Small intestine (tissue), 7 donors: Measurements from ENCODE around the gene SYT12. TPM values are rescaled to one million over a fixed set of nuclear protein-coding genes. Genes with fewer than 3 reads are reported as not detected.
"Not testable (repeated sequence)": the region's sequence is repeated elsewhere in the genome, so short reads cannot be mapped to it uniquely, and the experiment has no call there.

ENCODE experiments used
- DNase-seq, 2 donors: peaks; one replicate each; pipeline versions ENCODE4 v3.0.0 to v3.0.0-alpha.2; 2013
- FAIRE-seq: peaks from 2 replicates; lab custom pipeline; 2012; peaks lifted over from hg19 to GRCh38; lab: Jason Lieb, UNC
- H3K27ac ChIP-seq, 3 donors: one replicate each; pipeline ENCODE4 v1.5.1; 2013; ENCODE audit warnings: low read length in 2 of 3, mild to moderate bottlenecking in 2 of 3, control low read depth in 1 of 3, inconsistent platforms in 1 of 3, low read depth in 1 of 3, moderate library complexity in 1 of 3
- H3K27me3 ChIP-seq, 3 donors: one replicate each; pipeline ENCODE4 v1.6.1; 2013; ENCODE audit warnings: low read length in 3 of 3, inconsistent platforms in 1 of 3; ENCODE audit not compliant: control insufficient read depth in 3 of 3, insufficient read depth in 3 of 3
- H3K36me3 ChIP-seq, 3 donors: one replicate each; pipeline ENCODE4 v1.6.1; 2013; ENCODE audit warnings: low read length in 3 of 3, inconsistent platforms in 1 of 3, low read depth in 1 of 3, mild to moderate bottlenecking in 1 of 3, moderate library complexity in 1 of 3; ENCODE audit not compliant: control insufficient read depth in 3 of 3, insufficient read depth in 2 of 3
- H3K4me1 ChIP-seq, 3 donors: one replicate each; pipeline ENCODE4 v1.6.1; 2013; ENCODE audit warnings: low read length in 2 of 3, inconsistent platforms in 1 of 3, low read depth in 1 of 3, mild to moderate bottlenecking in 1 of 3, moderate library complexity in 1 of 3; ENCODE audit not compliant: control insufficient read depth in 3 of 3, insufficient read depth in 2 of 3
- H3K4me3 ChIP-seq, 3 donors: one replicate each; pipeline ENCODE4 v1.5.1; 2013; ENCODE audit warnings: low read length in 3 of 3, control low read depth in 1 of 3, inconsistent platforms in 1 of 3, low read depth in 1 of 3, mild to moderate bottlenecking in 1 of 3, moderate library complexity in 1 of 3
- H3K9me3 ChIP-seq, 2 donors: one replicate each; pipeline ENCODE4 v1.6.1; 2013; ENCODE audit warnings: low read depth in 1 of 2, low read length in 1 of 2; ENCODE audit not compliant: control insufficient read depth in 2 of 2, insufficient read depth in 1 of 2
- WGBS, 3 donors: extraction: QIAGEN DNeasy Blood & Tissue Kit; methylation state at CpG; one replicate each; pipeline ENCODE4 v1.1.7; 2013; 5-methylcytosine and 5-hydroxymethylcytosine counted together
- polyA plus RNA-seq, 4 donors: library from polyadenylated mRNA; stranded (reverse) in 3 of 4; unstranded in 1 of 4; fragments of 200-250 nt in 3 of 4; fragments of 120-200 nt in 1 of 4; gene quantifications; one replicate each; pipeline versions ENCODE4 v1.2.1 to v1.2.3, GENCODE V29; 2013
- donor health status: healthy with polysubstance abuse.
- donor health status: control.
- donor health status: control.
- donor health status: Bipolar disorder and iron deficiency.
- donor health status: healthy.

The SYT12 gene
- polyA plus RNA-seq, 4 donors: 0.01 to 3.1 (median 0.25) TPM

DNA sequence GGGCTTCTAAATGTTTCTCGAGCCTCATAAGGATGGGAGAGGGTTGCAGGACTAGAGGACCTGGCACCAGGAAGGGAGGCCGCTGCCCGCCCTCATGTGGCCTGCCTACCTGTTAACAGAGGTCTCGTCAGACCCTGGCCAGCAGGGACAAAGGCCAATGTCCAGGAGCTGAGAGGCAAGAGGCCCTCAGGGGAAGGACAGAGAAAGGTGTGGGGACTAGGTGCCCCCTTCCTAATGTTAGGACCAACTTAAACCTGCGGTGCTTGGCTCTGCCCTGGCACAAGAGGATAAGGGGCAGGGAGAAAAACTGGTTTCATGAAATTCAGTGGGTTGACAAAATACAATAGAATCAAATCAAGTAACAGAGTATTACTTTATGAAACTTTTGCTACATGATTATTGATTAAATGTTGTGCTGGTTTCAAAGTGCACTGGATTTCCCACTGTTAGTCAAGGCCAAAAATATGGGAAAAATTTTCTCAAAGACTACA lies 20.0 kb upstream of the SYT12 start:
- WGBS, 3 donors: 79 to 88% (median 88%) methylated on average over 5 of the region's 5 CpGs
- no peak overlapping the region for H3K27ac ChIP-seq
- DNase-seq (no peak), FAIRE-seq (no peak)
- H3K4me1 ChIP-seq: no peaks in the 10 kb centered on the region
- H3K27me3 ChIP-seq: peaks cover 0 to 1% (median 0%) of the 10 kb centered on the region in 3 donors
- no peaks in the 10 kb centered on the region for H3K36me3 ChIP-seq
- no peaks in the 10 kb centered on the region for H3K9me3 ChIP-seq
- no peak overlapping the region for H3K4me3 ChIP-seq

DNA sequence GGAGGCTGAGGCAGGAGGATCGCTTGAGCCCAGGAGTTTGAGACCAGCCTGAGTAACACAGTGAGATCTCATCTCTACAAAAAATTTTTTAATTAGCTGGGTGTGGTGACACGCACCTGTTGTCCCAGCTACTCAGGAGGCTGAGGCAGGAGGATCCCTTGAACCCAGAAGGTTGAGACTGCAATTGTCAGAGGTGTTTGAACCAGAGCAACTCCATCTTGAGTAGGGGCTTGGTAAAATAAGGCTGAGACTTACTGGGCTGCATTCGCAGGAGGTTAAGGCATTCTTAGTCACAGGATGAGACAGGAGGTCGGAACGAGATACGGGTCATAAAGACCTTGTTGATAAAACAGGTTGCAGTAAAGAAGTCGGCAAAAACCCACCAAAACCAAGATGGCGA lies 17.7 kb upstream of the SYT12 start:
- not testable (repeated sequence) for H3K27ac ChIP-seq, H3K36me3 ChIP-seq, DNase-seq, FAIRE-seq, H3K4me3 ChIP-seq, H3K9me3 ChIP-seq, H3K27me3 ChIP-seq, H3K4me1 ChIP-seq
- 86 to 95% (median 93%) methylated on average over 8 of the region's 8 CpGs for WGBS, 3 donors

DNA sequence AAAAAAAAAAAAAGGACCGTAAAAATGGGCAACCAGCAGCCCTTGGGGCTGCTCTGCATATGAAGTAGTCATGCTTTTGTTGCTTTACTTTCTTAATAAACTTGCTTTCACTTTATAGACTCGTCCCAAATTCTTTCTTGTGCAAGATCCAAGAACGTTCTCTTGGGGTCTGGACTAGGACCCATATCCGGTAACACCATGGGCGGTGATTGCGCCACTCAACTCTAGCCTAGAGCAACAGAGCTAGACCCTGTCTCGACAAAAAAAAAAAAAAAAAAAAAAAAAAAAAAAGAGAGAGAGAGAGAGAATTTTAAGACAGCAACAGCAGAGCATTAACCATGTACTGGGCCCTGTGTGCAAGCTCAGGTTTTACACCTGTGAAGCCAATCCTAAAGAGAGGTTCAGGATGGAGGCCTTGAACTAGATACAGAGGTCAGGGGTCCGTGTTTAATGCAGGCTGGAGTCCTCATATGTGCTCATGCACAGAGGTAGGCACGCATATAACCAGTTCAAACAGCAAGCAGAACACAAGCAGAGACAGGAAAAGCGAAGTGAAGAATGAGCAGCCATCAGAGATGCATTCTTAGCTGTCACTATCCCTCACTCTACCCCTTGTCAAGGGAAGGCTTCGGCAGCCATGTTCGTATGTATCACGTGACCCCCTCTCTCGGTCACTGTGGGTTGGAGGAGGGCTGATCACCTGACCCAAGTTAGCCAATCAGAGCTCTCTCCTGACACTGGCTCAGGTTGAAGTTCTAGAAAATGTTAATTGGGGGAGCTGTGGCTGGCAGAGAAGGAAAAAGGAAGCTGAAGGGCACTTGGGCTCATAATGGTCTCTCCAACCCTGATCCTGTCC lies 16.7 kb upstream of the SYT12 start:
- FAIRE-seq (no peak), DNase-seq (no peak)
- H3K4me3 ChIP-seq: no peak overlapping the region
- H3K4me1 ChIP-seq: no peaks in the 10 kb centered on the region
- H3K36me3 ChIP-seq: no peaks in the 10 kb centered on the region
- WGBS, 3 donors: 85 to 90% (median 88%) methylated on average over 14 of the region's 14 CpGs
- no peaks in the 10 kb centered on the region for H3K9me3 ChIP-seq
- H3K27me3 ChIP-seq: no peaks in the 10 kb centered on the region
- no peak overlapping the region for H3K27ac ChIP-seq

DNA sequence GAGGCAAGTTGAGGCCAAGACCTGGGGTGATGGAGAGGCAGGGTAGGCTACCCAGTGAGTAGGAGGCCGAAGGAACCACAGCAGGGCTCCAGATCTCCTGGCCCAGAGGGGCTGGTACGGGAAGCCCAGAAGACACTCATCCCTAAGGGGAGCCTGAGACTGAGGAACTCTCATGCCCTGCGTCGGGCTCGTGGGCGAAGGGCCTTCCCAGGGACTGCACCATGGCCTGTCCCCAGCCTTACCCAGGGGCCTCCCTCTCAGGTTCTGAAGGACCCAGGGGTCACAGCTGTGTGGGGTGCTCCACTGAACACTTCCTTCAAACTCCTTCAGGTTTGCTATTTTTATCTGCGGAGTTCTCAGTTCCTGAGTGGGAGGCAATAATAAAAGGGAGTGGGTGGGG lies 15.8 kb upstream of the SYT12 start:
- no peak for DNase-seq
- no peak overlapping the region for H3K27ac ChIP-seq
- 91 to 96% (median 91%) methylated on average over 7 of the region's 7 CpGs for WGBS, 3 donors
- no peak overlapping the region for H3K4me3 ChIP-seq
- no peak for FAIRE-seq
- H3K4me1 ChIP-seq: no peaks in the 10 kb centered on the region
- H3K36me3 ChIP-seq: no peaks in the 10 kb centered on the region
- no peaks in the 10 kb centered on the region for H3K27me3 ChIP-seq
- H3K9me3 ChIP-seq: no peaks in the 10 kb centered on the region

DNA sequence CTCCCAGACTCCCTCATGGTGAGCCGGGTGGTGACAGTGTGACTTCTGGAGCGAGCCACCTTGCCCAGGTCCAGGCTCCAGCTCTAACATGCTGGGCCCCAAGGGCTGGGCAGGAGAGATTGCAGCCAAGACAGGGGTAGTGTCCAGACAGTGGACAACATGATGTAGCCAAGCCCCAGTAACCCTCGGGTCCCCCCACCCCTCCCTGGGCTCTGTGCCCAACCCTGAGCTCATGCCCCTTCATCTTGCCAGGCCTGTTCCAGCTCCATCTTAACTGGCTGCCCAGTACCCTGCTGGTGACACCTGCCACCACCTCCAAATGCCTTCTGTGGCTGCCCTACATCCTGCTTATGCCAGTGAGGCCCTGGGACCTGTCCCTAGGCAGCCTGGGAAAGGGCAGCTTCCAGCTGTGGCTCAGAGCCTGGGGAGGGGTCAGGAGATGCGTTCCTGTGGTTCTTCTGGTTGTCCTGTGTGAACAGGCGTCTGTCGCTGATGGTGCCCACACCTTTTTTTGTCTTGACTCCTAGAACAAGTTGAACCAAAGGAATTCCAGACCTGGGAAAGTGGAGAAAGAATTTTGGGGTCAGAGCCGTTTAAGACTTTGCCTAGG lies 12.5 kb upstream of the SYT12 start:
- FAIRE-seq (no peak), DNase-seq (no peak)
- H3K9me3 ChIP-seq: no peaks in the 10 kb centered on the region
- no peak overlapping the region for H3K4me3 ChIP-seq
- no peaks in the 10 kb centered on the region for H3K4me1 ChIP-seq
- 73 to 80% (median 74%) methylated on average over 7 of the region's 7 CpGs for WGBS, 3 donors
- H3K27me3 ChIP-seq: no peaks in the 10 kb centered on the region
- no peak overlapping the region for H3K27ac ChIP-seq
- no peaks in the 10 kb centered on the region for H3K36me3 ChIP-seq

DNA sequence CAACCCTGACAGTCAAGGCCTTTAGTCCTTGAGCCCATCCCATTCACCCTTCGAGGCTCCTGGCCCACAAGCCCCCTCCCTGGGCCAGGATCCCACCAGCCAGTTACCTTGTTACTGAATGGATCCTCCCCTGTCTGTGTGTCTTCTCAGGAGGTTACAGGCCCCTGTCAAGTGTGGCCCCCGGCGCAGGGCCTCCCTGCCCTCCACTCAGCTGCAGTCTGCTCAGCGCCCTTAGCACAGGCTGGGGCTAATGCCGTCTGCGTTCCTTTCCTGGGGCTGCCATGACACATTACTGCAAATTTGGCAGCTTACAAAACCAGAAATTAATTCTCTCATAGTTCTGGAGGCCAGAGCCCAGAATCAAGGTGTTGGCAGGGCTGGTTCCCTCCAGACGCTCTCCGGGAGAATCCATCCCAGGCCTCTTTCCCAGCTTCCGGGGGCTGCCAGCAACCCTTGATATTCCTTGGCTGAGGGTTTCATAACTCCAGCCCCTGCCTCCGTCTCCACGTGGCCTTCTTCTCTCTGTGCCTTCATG lies 9.4 kb upstream of the SYT12 start:
- Histone ChIP-seq H3K9me3 (no peaks in the 10 kb centered on the region), H3K36me3 (no peaks in the 10 kb centered on the region), H3K4me3 (no peak overlapping the region), H3K27ac (no peak overlapping the region), H3K27me3 (no peaks in the 10 kb centered on the region), H3K4me1 (no peaks in the 10 kb centered on the region)
- WGBS, 3 donors: 87 to 89% (median 89%) methylated on average over 11 of the region's 11 CpGs
- DNase-seq (no peak), FAIRE-seq (no peak)

DNA sequence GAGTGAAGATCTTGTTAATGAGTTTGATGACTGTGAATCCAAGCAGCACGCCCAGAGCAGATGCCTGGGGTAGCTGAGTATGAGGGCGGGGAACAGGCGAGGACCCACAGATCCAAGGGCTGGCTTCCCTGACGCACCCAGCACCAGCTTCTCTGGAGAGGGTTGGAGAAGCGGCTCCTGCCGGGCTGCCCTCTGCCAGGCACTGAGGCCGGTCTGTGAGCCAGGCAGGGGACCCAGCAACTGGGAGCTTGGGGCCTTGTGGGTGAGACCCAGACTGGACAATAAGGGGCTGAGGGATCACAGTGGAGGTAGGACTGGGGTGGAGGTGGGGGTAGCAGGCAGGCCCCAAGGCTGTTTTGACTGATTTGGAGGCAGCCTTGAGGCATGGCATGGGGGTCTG lies 8.6 kb upstream of the SYT12 start:
- WGBS, 3 donors: 89 to 94% (median 89%) methylated on average over 7 of the region's 7 CpGs
- DNase-seq (no peak), FAIRE-seq (no peak)
- Histone ChIP-seq H3K36me3 (no peaks in the 10 kb centered on the region), H3K9me3 (no peaks in the 10 kb centered on the region), H3K4me1 (no peaks in the 10 kb centered on the region), H3K27me3 (no peaks in the 10 kb centered on the region), H3K4me3 (no peak overlapping the region), H3K27ac (no peak overlapping the region)

DNA sequence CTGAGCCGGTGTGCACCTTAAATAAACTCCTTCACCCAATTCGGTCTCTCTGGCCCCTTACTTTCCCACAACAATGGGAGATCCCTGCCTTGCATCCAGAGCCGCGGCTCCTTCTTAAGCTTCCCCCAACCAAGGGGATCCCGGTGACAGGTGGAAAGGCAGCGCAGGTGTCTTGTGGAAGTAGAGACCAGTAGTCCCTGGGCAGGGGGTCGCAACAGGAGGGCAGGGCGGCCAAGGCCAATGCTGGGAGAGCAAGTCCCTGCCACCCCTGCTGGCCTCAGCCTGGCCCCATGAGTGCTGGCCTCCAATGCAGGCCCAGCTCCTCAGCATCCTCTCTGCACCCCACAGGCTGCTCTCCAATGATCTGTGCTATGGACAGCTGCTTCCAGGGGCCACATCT lies 7.9 kb upstream of the SYT12 start:
- 89 to 92% (median 90%) methylated on average over 8 of the region's 8 CpGs for WGBS, 3 donors
- DNase-seq (no peak), FAIRE-seq (no peak)
- Histone ChIP-seq H3K27me3 (no peaks in the 10 kb centered on the region), H3K4me3 (no peak overlapping the region), H3K4me1 (no peaks in the 10 kb centered on the region), H3K27ac (no peak overlapping the region), H3K36me3 (no peaks in the 10 kb centered on the region), H3K9me3 (no peaks in the 10 kb centered on the region)
